H9 (cell line): ENCODE data around the gene MSI2. TPM values are rescaled to one million over a fixed set of nuclear protein-coding genes. Genes with fewer than 3 reads are reported as not detected.

Experiments
- DNase-seq: peaks from one replicate; pipeline ENCODE4 v3.0.0-alpha.2; 2017
- H2AFZ ChIP-seq: one replicate; pipeline ENCODE4 v1.6.1; 2013; ENCODE audit warnings: mild to moderate bottlenecking, low read length, control low read depth, moderate library complexity
- H2AK5ac ChIP-seq: 2 replicates; pipeline ENCODE4 v1.6.1; 2013; ENCODE audit warnings: low read length, control low read depth, mixed read lengths; ENCODE audit not compliant: insufficient read length
- H2BK120ac ChIP-seq: one replicate; pipeline ENCODE4 v1.6.1; 2013; ENCODE audit warnings: low read depth, mild to moderate bottlenecking, low read length, control low read depth, inconsistent platforms; ENCODE audit not compliant: poor library complexity, severe bottlenecking
- H2BK12ac ChIP-seq: 2 replicates; pipeline ENCODE4 v1.6.1; 2013; ENCODE audit warnings: low read length, control low read depth, mixed read lengths, low read depth; ENCODE audit not compliant: insufficient read length
- H2BK15ac ChIP-seq: 2 replicates; pipeline ENCODE4 v1.6.1; 2013; ENCODE audit warnings: low read depth, low read length, control low read depth
- H2BK20ac ChIP-seq: one replicate; pipeline ENCODE4 v1.6.1; 2013; ENCODE audit warnings: low read depth, mild to moderate bottlenecking, low read length, control low read depth, inconsistent platforms; ENCODE audit not compliant: poor library complexity, severe bottlenecking
- H2BK5ac ChIP-seq: 2 replicates; pipeline ENCODE4 v1.6.1; 2013; ENCODE audit warnings: low read length, control low read depth, mixed read lengths; ENCODE audit not compliant: insufficient read length
- H3K14ac ChIP-seq: 2 replicates; pipeline ENCODE4 v1.6.1; 2013; ENCODE audit warnings: low read length, control low read depth; ENCODE audit not compliant: insufficient read depth
- H3K18ac ChIP-seq: 2 replicates; pipeline ENCODE4 v1.6.1; 2013; ENCODE audit warnings: low read depth, mild to moderate bottlenecking, mixed read lengths, low read length, control low read depth; ENCODE audit not compliant: insufficient read length
- H3K23ac ChIP-seq: 2 replicates; pipeline ENCODE4 v1.6.1; 2013; ENCODE audit warnings: low read length, control low read depth, mixed read lengths, low read depth; ENCODE audit not compliant: insufficient read length
- H3K23me2 ChIP-seq: 2 replicates; pipeline ENCODE4 v1.6.1; 2013; ENCODE audit warnings: low read depth, mild to moderate bottlenecking, mixed read lengths, low read length, control low read depth; ENCODE audit not compliant: insufficient read length, poor library complexity, severe bottlenecking
- H3K27ac ChIP-seq: 2 replicates; pipeline ENCODE4 v1.5.1; 2013; ENCODE audit warnings: low read length, control low read depth, mixed read lengths, low read depth; ENCODE audit not compliant: insufficient read length
- H3K27me3 ChIP-seq: 2 replicates; pipeline ENCODE4 v1.6.1; 2013; ENCODE audit warnings: low read length, control low read depth, inconsistent platforms; ENCODE audit not compliant: insufficient read depth
- H3K4ac ChIP-seq: 2 replicates; pipeline ENCODE4 v1.6.1; 2013; ENCODE audit warnings: low read depth, mild to moderate bottlenecking, control low read depth, inconsistent platforms, low read length, moderate library complexity
- H3K4me1 ChIP-seq: 2 replicates; pipeline ENCODE4 v1.6.1; 2013; ENCODE audit warnings: low read length, control low read depth, inconsistent platforms; ENCODE audit not compliant: insufficient read depth
- H3K4me2 ChIP-seq: 2 replicates; pipeline ENCODE4 v1.6.1; 2013; ENCODE audit warnings: low read length, control low read depth, mixed read lengths; ENCODE audit not compliant: insufficient read length, insufficient read depth
- H3K56ac ChIP-seq: 2 replicates; pipeline ENCODE4 v1.6.1; 2013; ENCODE audit warnings: low read depth, mild to moderate bottlenecking, mixed read lengths, low read length, control low read depth; ENCODE audit not compliant: insufficient read length
- H3K79me1 ChIP-seq: 2 replicates; pipeline ENCODE4 v1.6.1; 2013; ENCODE audit warnings: low read depth, mild to moderate bottlenecking, moderate library complexity, low read length, control low read depth, inconsistent platforms; ENCODE audit not compliant: insufficient read depth, poor library complexity, severe bottlenecking
- H3K79me2 ChIP-seq: 2 replicates; pipeline ENCODE4 v1.6.1; 2013; ENCODE audit warnings: low read length, control low read depth, inconsistent platforms; ENCODE audit not compliant: insufficient read depth
- H3K9ac ChIP-seq: 2 replicates; pipeline ENCODE4 v1.6.1; 2013; ENCODE audit warnings: low read length, control low read depth, mixed read lengths; ENCODE audit not compliant: insufficient read length; ENCODE audit errors: extremely low read depth
- H3K9me3 ChIP-seq: one replicate; pipeline ENCODE4 v1.6.1; 2013; ENCODE audit warnings: low read depth, low read length, inconsistent platforms; ENCODE audit not compliant: control insufficient read depth
- H3T11ph ChIP-seq: one replicate; pipeline ENCODE4 v1.6.1; 2013; ENCODE audit warnings: mild to moderate bottlenecking, low read length, control low read depth, inconsistent platforms
- H4K20me1 ChIP-seq: one replicate; pipeline ENCODE4 v1.6.1; 2013; ENCODE audit not compliant: control insufficient read depth, insufficient read length, insufficient read depth
- H4K5ac ChIP-seq: 2 replicates; pipeline ENCODE4 v1.6.1; 2013; ENCODE audit warnings: low read depth, mild to moderate bottlenecking, mixed read lengths, low read length, control low read depth; ENCODE audit not compliant: insufficient read length
- H4K8ac ChIP-seq: replicated peaks from 2 replicates; pipeline ENCODE4 v1.6.1; 2013; ENCODE audit warnings: low read length, control low read depth, mixed read lengths, low read depth; ENCODE audit not compliant: insufficient read length
- H4K91ac ChIP-seq: 2 replicates; pipeline ENCODE4 v1.6.1; 2013; ENCODE audit warnings: low read depth, mild to moderate bottlenecking, moderate library complexity, mixed read lengths, low read length, control low read depth; ENCODE audit not compliant: insufficient read length
- H3K27ac Mint-ChIP-seq, 3 experiments: 2 replicates in 2 of 3; 3 replicates in 1 of 3; pipeline ENCODE4 v1.8.0; 2020 to 2021; ENCODE audit warnings: mixed read lengths in 3 of 3, mild to moderate bottlenecking in 1 of 3, moderate library complexity in 1 of 3
- H3K27me3 Mint-ChIP-seq: 2 replicates; pipeline ENCODE4 v1.8.0; 2021; ENCODE audit warnings: low read depth, mild to moderate bottlenecking, moderate library complexity, mixed read lengths
- H3K36me3 Mint-ChIP-seq, 3 experiments: 2 replicates in 2 of 3; 3 replicates in 1 of 3; pipeline ENCODE4 v1.8.0; 2020 to 2021; ENCODE audit warnings: low read depth in 3 of 3, mixed read lengths in 3 of 3; ENCODE audit not compliant: insufficient read depth in 1 of 3
- H3K4me1 Mint-ChIP-seq, 2 experiments: 2 replicates each; pipeline ENCODE4 v1.8.0; 2020; ENCODE audit warnings: mixed read lengths in 2 of 2
- H3K4me3 Mint-ChIP-seq, 2 experiments: 2 replicates in 1 of 2; 3 replicates in 1 of 2; pipeline ENCODE4 v1.8.0; 2020 to 2021; ENCODE audit warnings: mild to moderate bottlenecking in 2 of 2, mixed read lengths in 2 of 2, moderate library complexity in 1 of 2
- H3K9me3 Mint-ChIP-seq, 2 experiments: 2 replicates in 1 of 2; 3 replicates in 1 of 2; pipeline ENCODE4 v1.8.0; 2020; ENCODE audit warnings: mild to moderate bottlenecking in 2 of 2, mixed read lengths in 2 of 2, moderate library complexity in 1 of 2
- WGBS: extraction: QIAGEN DNeasy Blood & Tissue Kit; methylation state at CpG from one replicate; pipeline ENCODE4 v1.1.7; 2013; ENCODE audit warnings: missing lambda C conversion rate, low lambda C conversion rate, mixed read lengths; ENCODE audit not compliant: insufficient read length; ENCODE audit errors: extremely low coverage; 5-methylcytosine and 5-hydroxymethylcytosine counted together
- total RNA-seq: library from RNA; stranded (reverse); gene quantifications from 2 replicates; pipeline ENCODE4 v1.2.1, GENCODE V29; 2021
- TF ChIP-seq, protein P1 (sequence below): fragments of 200-600 bp; sonication (generic); conservative IDR thresholded peaks from 3 replicates; pipeline ENCODE4 v1.8.0; 2021; ENCODE audit warnings: antibody characterized with exemption, mild to moderate bottlenecking

The MSI2 gene
- total RNA-seq, 1 experiment from 2014 or later, result 98.5 TPM

DNA sequence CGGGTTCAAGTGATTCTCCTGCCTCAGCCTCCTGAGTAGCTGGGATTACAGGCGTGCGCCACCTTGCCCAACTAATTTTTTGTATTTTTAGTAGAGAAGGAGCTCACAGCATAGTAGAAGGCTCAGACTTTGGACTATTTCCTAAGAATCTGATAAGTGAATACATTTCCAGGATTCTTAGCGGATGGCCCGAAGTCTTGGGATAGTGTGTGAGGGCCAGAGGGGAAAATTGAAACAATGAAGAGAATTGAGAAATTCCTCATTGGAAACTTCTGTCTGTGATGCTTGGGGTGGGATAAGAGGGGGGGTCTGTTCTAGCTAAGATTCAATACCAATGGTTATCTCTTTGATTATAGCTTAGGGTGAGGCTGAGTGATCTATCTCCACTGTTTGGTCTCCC is 183.3 kb downstream of the MSI2 start:
- peaks cover 34 to 46% of the 10 kb centered on the region in 2 experiments for H3K4me1 Mint-ChIP-seq
- no peak overlapping the region for H3K23ac ChIP-seq

More for the DNA sequence above, 183.3 kb downstream of the MSI2 start:
- H3K79me1 ChIP-seq, result no peaks in the 10 kb centered on the region
- H3K23me2 ChIP-seq, result no peaks in the 10 kb centered on the region
- H3K14ac ChIP-seq, result no peak overlapping the region
- H3T11ph ChIP-seq, result no peak overlapping the region
- no peak overlapping the region for H2AFZ ChIP-seq
- H2BK12ac ChIP-seq, result no peak overlapping the region
- no peak overlapping the region for H2BK5ac ChIP-seq
- H3K79me2 ChIP-seq, result no peaks in the 10 kb centered on the region; the same call in 1 of the 2 replicates
- no peak overlapping the region for H4K91ac ChIP-seq
- no peak overlapping the region for H3K4me3 Mint-ChIP-seq
- no peaks in the 10 kb centered on the region for H3K27me3 Mint-ChIP-seq
- no peaks in the 10 kb centered on the region for H3K27me3 ChIP-seq
- H4K5ac ChIP-seq, result no peak overlapping the region
- no peaks in the 10 kb centered on the region for H3K36me3 Mint-ChIP-seq
- WGBS, result no CpG with 5 or more reads among the region's 5 CpGs
- H3K4ac ChIP-seq, result no peak overlapping the region
- H3K27ac Mint-ChIP-seq, result peak overlapping the region in 1 of 3 experiments; percentile 19; a peak in 2 of 7 replicates
- no peak overlapping the region for H4K8ac ChIP-seq
- H3K4me1 ChIP-seq, result peaks cover 8% of the 10 kb centered on the region
- no peak for DNase-seq
- no peak overlapping the region for H2BK120ac ChIP-seq
- no peaks in the 10 kb centered on the region for H3K9me3 ChIP-seq
- no peak overlapping the region for H3K9ac ChIP-seq
- no peak overlapping the region for H3K56ac ChIP-seq
- H3K9me3 Mint-ChIP-seq, result no peaks in the 10 kb centered on the region
- no peak overlapping the region for H3K27ac ChIP-seq
- no peaks in the 10 kb centered on the region for H4K20me1 ChIP-seq
- H2BK20ac ChIP-seq, result no peak overlapping the region
- no peak overlapping the region for H3K18ac ChIP-seq
- TF ChIP-seq, protein P1, sequence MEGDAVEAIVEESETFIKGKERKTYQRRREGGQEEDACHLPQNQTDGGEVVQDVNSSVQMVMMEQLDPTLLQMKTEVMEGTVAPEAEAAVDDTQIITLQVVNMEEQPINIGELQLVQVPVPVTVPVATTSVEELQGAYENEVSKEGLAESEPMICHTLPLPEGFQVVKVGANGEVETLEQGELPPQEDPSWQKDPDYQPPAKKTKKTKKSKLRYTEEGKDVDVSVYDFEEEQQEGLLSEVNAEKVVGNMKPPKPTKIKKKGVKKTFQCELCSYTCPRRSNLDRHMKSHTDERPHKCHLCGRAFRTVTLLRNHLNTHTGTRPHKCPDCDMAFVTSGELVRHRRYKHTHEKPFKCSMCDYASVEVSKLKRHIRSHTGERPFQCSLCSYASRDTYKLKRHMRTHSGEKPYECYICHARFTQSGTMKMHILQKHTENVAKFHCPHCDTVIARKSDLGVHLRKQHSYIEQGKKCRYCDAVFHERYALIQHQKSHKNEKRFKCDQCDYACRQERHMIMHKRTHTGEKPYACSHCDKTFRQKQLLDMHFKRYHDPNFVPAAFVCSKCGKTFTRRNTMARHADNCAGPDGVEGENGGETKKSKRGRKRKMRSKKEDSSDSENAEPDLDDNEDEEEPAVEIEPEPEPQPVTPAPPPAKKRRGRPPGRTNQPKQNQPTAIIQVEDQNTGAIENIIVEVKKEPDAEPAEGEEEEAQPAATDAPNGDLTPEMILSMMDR, result no peak
- no peak overlapping the region for H2BK15ac ChIP-seq
- H3K4me2 ChIP-seq, result no peak overlapping the region
- no peak overlapping the region for H2AK5ac ChIP-seq
